Sciatic nerve (tissue), 2 donors: ENCODE results near the gene EPHX1. TPM values are rescaled to one million over a fixed set of nuclear protein-coding genes. Genes with fewer than 3 reads are reported as not detected.
"Not testable (repeated sequence)": the region's sequence is repeated elsewhere in the genome, so short reads cannot be mapped to it uniquely, and the experiment has no call there.

ENCODE experiments used
- ATAC-seq: fragments of 200-7000 bp; cut with Tn5 transposase; one replicate; pipeline ENCODE4 v1.9.1; 2020; ENCODE audit warnings: mild to moderate bottlenecking, moderate library complexity
- DNase-seq: peaks from one replicate; pipeline ENCODE4 v3.0.0-alpha.2; 2020; ENCODE audit warnings: low spot score
- intact Hi-C: fragments of 100-400 bp; cut with DNase I; formaldehyde crosslinking; loops from one replicate; pipeline ENCODE4 v1.14.2; 2022
- total RNA-seq: library from RNA; stranded (reverse); fragmentation: NEBNext Ultra II Directional; extraction: Animal tissue kit (Norgen Biotek cat#: 25700); gene quantifications from one replicate; pipeline ENCODE4 v1.2.1, GENCODE V29; 2021
- donor health status: DM: no; HTN: no; CAD: no.
- donor health status: DM: no; HTN: no; CAD: no.

The EPHX1 gene
- total RNA-seq = 232 TPM

- intact Hi-C loops = no loop called here
- DNase-seq = peak; percentile 95
- peak; percentile 82 for ATAC-seq
Measured at GRCh38 chr1:225809842-225810578, at the start of gene EPHX1. TSS of gene EPHX1 (plus strand) at chr1:225810124. CDS start at chr1:225828730, 18,606 bp downstream.

DNA sequence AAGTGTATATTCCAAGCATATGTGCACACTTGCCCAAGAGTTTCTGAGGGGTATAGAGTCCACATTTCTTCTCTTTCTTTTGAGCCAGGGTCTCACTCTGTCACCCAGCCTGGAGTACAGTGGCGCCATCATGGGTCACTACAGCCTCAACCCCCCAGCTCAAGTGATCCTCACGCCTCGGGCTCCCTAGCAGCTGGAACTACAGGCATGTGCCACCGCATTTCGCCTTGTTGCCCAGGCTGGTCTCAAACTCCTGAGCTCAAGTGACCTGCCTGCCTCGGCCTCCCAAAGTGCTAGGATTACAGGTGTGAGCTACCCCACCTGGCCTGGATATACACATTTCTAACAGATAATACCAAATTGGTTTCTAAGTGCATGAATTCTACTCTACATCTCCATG is 49.4 kb upstream of the EPHX1 start:
- no peak for ATAC-seq
- intact Hi-C loops = no loop called here
- peak; percentile 32 for DNase-seq

GRCh38 chr1:225761395-225761794 is 48.5 kb upstream of the EPHX1 start:
- peak; percentile 22 for DNase-seq
- intact Hi-C loops, ATAC-seq: not testable (repeated sequence)

- no peak for ATAC-seq
- DNase-seq = peak; percentile 35
- intact Hi-C loops = no loop called here
Measured at GRCh38 chr1:225762002-225762441, 47.9 kb upstream of the EPHX1 start.

DNA sequence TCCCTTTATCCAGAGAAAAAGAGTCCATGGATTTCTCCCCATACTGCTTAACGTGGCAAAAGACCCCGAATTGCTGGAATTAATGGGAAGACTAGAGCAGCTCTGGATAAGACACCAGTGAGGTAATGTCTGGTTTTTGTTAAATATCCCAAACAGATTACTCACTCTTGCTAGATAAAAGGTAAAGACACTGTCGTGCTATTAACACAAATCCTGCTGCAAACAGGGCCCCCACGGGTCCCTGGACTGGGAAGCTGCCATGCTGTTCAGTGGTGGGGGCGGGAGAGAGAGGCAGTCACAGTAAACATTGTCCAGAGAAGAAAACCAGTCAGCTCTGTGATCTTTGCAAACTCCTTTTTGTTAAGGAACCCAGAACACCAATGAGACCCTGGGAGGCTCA is 47.5 kb upstream of the EPHX1 start:
- DNase-seq = peak; percentile 22
- intact Hi-C loops = no loop called here
- no peak for ATAC-seq

DNA sequence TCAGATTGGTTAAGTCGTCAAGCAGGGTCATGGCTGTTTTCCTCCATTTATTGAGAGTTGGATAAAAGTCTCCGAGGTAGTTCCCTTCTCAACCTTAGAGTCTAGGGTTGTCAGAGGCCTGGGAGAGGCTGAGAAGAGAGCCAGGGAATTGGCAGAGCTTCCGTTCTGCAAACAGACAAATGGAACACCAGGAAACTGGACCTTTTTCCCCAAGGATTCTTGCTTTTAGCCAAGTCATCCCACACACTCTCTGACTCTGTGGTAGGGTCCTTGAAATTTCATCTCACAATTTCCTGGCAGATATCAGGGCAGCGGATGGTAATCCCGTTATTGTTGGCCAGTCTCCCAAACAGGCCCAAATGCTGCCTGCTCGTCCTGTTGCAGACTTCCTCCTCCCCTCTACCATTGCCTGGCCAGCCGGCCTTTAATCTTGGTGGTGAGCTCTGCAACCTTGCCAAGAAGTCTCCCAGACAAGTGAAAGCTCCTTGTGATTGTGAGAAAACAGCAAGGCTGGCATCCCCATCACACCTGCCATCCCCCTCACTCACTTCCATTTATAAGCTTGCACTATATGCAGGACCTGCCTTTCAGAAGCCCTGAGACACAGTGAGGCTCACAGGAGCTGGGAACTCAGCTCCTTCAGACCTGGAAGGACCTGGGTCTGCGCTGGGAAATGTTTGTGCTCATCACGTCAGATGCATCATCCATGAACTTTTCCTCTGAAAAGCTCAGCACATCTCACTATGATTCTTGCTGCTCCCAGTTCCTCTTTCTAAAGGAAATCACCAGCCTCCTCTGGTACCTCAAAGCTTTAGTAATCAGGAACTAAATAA is 46.0 kb upstream of the EPHX1 start:
- intact Hi-C loops = no loop called here

DNA sequence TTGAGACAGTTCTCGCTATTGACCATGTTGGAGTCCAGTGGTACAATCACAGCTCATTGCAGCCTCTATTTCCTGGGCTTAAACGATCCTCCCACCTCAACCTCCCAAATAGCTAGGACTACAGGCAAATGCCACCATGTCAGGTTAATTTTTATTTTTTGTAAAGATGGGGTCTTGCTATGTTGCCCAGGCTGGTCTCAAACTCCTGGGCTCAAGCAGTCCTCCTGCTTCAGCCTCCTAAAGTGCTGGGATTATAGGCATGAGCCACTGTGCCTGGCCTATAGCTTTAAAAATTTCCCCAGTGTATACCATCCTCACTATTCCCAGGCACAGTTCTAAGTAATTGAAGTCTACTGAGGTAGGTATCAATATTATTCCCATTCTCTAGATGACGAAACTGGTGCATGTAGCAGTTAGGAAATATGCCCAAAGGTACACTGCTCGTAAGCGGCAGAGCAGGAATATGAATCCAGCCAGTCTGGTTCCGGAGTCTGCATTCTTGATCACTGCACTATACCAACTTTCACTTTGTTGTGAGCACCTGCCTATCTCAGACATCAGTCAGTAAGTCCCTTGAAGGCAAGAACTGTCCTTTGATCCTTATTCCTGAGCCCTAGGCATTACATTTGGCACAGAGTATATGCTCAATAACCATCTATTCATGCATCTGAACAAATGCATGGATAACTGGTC is 43.8 kb upstream of the EPHX1 start:
- intact Hi-C loops = no loop called here

More for the DNA sequence above, 46.0 kb upstream of the EPHX1 start:
- ATAC-seq (peak; percentile 5), DNase-seq (peak; percentile 65)

GRCh38 chr1:225766967-225767633 is 42.8 kb upstream of the EPHX1 start:
- ATAC-seq = peak; percentile 18
- DNase-seq = peak; percentile 63
- intact Hi-C loops = no loop called here

More for the DNA sequence above, 43.8 kb upstream of the EPHX1 start:
- no peak for ATAC-seq
- no peak for DNase-seq

DNA sequence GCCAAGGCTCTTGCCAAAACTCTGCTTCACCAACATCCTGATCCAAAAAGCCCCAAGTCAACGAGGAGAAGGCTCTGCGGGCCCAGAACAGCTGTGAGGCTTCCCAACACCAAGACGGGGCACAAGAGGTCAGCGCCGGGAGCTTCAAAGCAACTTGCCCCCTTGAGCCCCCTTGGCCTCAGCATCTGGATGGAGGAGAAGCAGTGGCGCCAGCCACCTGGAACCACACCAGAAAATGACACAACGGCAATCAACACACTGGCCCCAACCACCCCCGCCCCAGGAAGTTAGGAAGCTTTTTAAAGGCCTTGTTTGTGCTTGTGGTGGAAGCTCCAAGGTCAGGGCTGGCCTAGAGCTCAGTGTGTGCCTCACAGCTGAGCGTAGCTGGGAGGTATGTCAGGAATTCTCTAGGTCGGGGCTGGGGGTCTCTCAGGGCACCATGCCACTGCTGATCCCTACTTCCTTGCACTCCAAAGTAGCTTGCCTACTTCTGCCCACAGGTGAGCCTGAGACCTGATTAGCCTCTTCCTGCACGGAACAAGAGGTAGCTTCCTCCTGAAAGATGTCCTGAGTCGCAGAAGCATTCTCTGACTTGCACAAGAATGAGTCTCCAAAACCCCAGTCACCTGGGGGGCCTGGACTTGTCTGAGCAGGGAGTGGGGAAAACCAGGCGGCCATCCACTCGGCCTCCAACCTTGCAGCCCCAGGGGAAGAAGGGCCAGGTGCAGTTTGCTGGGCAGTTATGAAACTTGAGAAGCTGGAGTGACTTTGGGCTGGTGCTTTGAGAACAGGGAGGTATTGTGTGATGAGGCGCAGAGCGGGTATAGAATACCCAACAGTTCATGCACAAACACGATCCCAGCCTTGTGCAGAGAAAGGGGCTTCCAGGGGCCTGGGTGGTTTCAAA is 42.0 kb upstream of the EPHX1 start:
- DNase-seq (peak; percentile 84), ATAC-seq (peak; percentile 72)
- intact Hi-C loops = no loop called here

GRCh38 chr1:225768662-225769426 is 41.1 kb upstream of the EPHX1 start:
- DNase-seq (no peak), ATAC-seq (no peak)
- intact Hi-C loops = no loop called here

GRCh38 chr1:225769687-225770086 is 40.2 kb upstream of the EPHX1 start:
- DNase-seq = no peak
- no peak for ATAC-seq
- intact Hi-C loops = loop anchor here (5.0 kb wide), 1 partner anchor 292 kb away; no protein-coding TSS in a partner anchor

GRCh38 chr1:225770561-225771248 is 39.2 kb upstream of the EPHX1 start:
- no peak for DNase-seq
- intact Hi-C loops = loop anchor here (5.0 kb wide), 1 partner anchor 293 kb away; no protein-coding TSS in a partner anchor
- peak; percentile 70 for ATAC-seq

DNA sequence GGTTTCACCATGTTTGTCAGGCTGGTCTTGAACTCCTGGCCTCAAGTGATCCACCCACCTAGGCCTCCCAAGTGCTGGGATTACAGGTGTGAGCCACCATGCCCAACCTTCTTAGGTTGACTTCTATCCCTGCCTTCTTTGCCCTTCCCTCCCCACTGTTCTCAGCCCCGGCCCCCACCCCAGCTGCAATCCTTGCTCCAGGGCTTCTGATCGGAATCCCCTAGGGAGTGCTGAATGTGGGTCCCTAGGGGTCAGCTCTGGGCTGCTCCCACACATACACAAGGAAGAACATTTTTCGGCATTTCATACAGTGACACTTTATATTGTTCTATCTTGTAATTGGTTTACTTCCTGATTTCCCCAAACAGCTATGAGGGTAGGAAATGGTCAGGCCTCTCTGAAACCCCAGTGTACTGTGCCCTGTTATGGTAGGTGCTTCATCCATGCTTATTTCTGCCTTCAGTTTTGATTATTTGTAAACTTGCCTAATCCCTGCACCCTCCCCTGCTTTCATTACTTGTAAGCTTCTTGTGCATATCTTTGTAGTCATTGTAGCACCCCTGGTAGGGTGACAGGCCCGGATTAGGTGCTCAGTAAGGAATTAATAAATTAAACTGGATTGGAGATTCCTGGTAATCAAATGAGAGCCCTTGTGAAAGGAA is 38.1 kb upstream of the EPHX1 start:
- no peak for DNase-seq

DNA sequence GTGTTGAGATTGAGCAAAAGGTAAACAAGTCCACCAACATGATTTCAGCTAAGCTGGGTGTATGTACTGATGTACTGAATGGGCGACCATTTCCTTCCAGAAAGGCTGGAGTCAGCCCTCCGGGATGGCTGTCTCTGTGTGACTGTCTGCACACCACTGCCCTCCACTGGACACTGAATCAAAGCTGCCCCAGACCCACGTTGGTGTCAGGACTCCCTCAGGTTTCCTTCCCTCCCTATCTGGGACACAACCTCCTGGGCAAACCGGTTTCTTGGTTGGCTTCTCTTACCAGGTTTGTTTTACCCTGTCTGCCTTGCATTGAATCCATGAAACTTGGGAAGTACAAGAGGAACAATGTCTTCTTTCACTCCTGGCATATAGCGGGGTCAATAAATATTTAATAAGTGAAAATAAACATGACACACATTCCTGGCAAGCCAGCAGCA is 37.6 kb upstream of the EPHX1 start:
- intact Hi-C loops = loop anchor here (5.0 kb wide), 1 partner anchor 295 kb away; no protein-coding TSS in a partner anchor
- ATAC-seq = peak; percentile 83
- peak; percentile 88 for DNase-seq

More for the DNA sequence above, 38.1 kb upstream of the EPHX1 start:
- ATAC-seq = peak; percentile 1
- intact Hi-C loops = loop anchor here (5.0 kb wide), 1 partner anchor 294 kb away; no protein-coding TSS in a partner anchor

DNA sequence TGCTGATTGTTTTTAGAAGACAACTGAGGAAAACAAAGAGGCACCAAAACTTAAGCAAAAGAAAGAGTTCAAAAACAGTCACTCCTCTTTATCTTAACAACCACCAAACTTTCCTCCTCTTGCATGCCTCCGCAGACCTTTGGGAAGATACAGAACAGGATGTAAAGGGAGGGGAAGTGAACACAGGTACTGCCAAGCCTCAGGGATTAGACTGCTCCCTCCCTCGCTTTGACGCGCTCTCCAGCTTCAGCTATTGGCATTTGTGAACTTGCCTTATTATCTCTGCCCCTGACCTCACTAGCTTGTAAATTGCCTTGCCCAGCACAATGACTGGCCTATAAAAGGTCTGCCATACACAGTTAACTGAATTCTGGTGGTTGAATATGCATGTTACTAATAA is 37.1 kb upstream of the EPHX1 start:
- DNase-seq (no peak), ATAC-seq (no peak)
- intact Hi-C loops = loop anchor here (5.0 kb wide), 1 partner anchor 296 kb away; no protein-coding TSS in a partner anchor
